ENCODE results near the gene SREBF1. TPM values are rescaled to one million over a fixed set of nuclear protein-coding genes. Genes with fewer than 3 reads are reported as not detected.

SREBF1 gene
- total and polyA plus RNA-seq, 4 experiments from 2014 or later = 5.0 to 15.5 (median 10.8) TPM

- H3K27me3 Mint-ChIP-seq = no peaks in the 10 kb centered on the region
- Histone ChIP-seq H3K36me3 (ENCODE audit: insufficient read depth, low read length) (no peaks in the 10 kb centered on the region), H3K4me3 (ENCODE audit: low read length in 2 of 2) (peak overlapping the region in 1 of 2 donors; percentile 69), H3K4me1 (ENCODE audit: insufficient read depth, low read length) (peaks cover 31% of the 10 kb centered on the region), H3K27ac (ENCODE audit: low read depth, low read length) (peak overlapping the region; percentile 80), H3K9me3 (ENCODE audit: control insufficient read depth in 1 of 2, low read length in 2 of 2) (no peaks in the 10 kb centered on the region), H3K27me3 (ENCODE audit: insufficient read depth, low read length) (no peaks in the 10 kb centered on the region)
- H3K4me3 Mint-ChIP-seq = peak overlapping the region; percentile 24 to 81 (median 68)
- H3K4me1 Mint-ChIP-seq = peaks cover 14 to 44% (median 33%) of the 10 kb centered on the region in 4 donors
- peaks cover 0 to 4% of the 10 kb centered on the region in 2 donors for H3K36me3 Mint-ChIP-seq
- ChIA-PET CTCF (ENCODE audit: partially characterized antibody) (interaction anchor here (0.8 to 1.5 kb wide), 2 partner anchors 9 to 30 kb away, joined by 3 to 4 read pairs; no protein-coding TSS in a partner anchor), POLR2A (ENCODE audit: partially characterized antibody) (interaction anchor here (0.6 to 1.6 kb wide), 9 partner anchors 8 to 159 kb away, joined by 3 to 17 read pairs (median 3); no protein-coding TSS in a partner anchor)
- peak in 1 of 5 donors; percentile 39 for DNase-seq
- peak overlapping the region; percentile 73 to 94 (median 92) for H3K27ac Mint-ChIP-seq
- H3K9me3 Mint-ChIP-seq = no peaks in the 10 kb centered on the region
- intact Hi-C loops (cut with micrococcal nuclease) = loop anchor here (1.0 to 2.0 kb wide), 3 partner anchors 8 to 89 kb away; no protein-coding TSS in a partner anchor
These were observed 4.2 kb upstream of the SREBF1 start for GRCh38 chr17:17840751-17841591.

DNA sequence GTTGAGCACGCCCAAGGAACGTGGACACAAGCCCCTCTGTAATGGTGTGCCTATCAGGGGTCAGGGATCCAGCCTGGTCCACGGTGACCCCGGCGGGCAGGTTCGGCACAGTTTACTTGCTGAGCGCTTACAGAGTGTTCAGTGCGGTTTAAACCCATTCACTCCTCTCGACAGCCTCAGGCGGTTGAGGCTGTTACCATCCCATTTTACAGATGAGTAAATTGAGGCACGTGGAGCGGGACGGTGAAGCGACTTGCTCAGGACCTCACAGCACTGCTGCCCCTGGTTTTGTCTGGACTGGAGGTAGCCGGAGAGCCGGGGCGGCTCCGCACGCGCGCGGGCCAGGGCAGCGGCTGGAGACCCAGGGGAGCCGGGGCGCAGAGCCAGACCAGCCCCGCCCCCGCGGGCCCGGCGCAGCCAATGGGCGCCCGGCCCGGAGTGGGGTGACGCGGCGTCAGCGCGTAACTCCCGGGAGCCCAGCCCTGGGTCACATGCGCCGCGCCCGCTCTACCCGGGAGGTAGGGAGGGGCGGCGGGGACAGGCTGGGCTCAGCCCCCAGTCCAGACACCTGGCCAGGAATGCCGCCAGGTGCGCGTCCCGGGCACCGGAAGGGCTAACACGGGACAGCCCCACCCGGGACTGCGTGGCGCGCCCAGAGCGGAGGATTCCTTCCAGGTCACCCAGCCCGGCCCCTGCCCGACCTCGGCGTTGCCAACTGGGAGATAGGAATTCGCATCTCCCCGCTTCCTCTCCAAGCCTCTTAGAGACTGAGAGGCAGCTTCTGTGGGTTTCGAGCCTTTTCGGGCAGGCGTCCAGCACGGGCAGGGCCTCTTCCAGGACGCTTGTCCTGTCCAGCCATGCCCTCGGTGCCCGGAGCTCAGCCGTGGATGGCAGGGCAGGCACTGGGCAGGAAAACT, 3.3 kb upstream of the SREBF1 start:
- Mint-ChIP-seq H3K4me3 (peak overlapping the region; percentile 69 to 83 (median 78)), H3K36me3 (peaks cover 0 to 4% of the 10 kb centered on the region in 2 donors), H3K27me3 (no peaks in the 10 kb centered on the region), H3K4me1 (peaks cover 20 to 53% (median 42%) of the 10 kb centered on the region in 4 donors), H3K27ac (peak overlapping the region; percentile 82 to 95 (median 90)), H3K9me3 (no peaks in the 10 kb centered on the region)
- DNase-seq = peak; percentile 72 to 81 (median 78)
- intact Hi-C loops (cut with micrococcal nuclease) = loop anchor here (1.0 to 5.0 kb wide), 4 partner anchors 9 to 117 kb away; no protein-coding TSS in a partner anchor
- ChIA-PET CTCF (ENCODE audit: partially characterized antibody) (interaction anchor here (0.8 kb wide), 1 partner anchor 10 kb away, joined by 3 read pairs; no protein-coding TSS in a partner anchor), POLR2A (ENCODE audit: partially characterized antibody) (interaction anchor here (0.6 to 4.6 kb wide), 11 partner anchors 8 to 158 kb away, joined by 3 to 79 read pairs (median 4); no protein-coding TSS in a partner anchor)
- peaks cover 41% of the 10 kb centered on the region for H3K4me1 ChIP-seq (ENCODE audit: insufficient read depth, low read length)
- peak overlapping the region in 1 of 2 donors; percentile 69 for H3K4me3 ChIP-seq (ENCODE audit: low read length in 2 of 2)
- H3K36me3 ChIP-seq (ENCODE audit: insufficient read depth, low read length) = no peaks in the 10 kb centered on the region
- H3K27ac ChIP-seq (ENCODE audit: low read depth, low read length) = peak overlapping the region; percentile 80
- H3K9me3 ChIP-seq (ENCODE audit: control insufficient read depth in 1 of 2, low read length in 2 of 2) = no peaks in the 10 kb centered on the region
- H3K27me3 ChIP-seq (ENCODE audit: insufficient read depth, low read length) = no peaks in the 10 kb centered on the region

- H3K4me1 ChIP-seq (ENCODE audit: insufficient read depth, low read length) = peaks cover 57% of the 10 kb centered on the region
- DNase-seq = no peak
- Mint-ChIP-seq H3K36me3 (peaks cover 0 to 5% of the 10 kb centered on the region in 2 donors), H3K27ac (peak overlapping the region; percentile 60 to 99 (median 96)), H3K4me1 (peaks cover 31 to 71% (median 58%) of the 10 kb centered on the region in 4 donors), H3K4me3 (peak overlapping the region; percentile 31 to 93 (median 86)), H3K9me3 (no peaks in the 10 kb centered on the region), H3K27me3 (no peaks in the 10 kb centered on the region)
- no peak overlapping the region for H3K4me3 ChIP-seq (ENCODE audit: low read length in 2 of 2)
- H3K27ac ChIP-seq (ENCODE audit: low read depth, low read length) = no peak overlapping the region
- POLR2A ChIA-PET (ENCODE audit: partially characterized antibody) = interaction anchor here (1.5 to 4.6 kb wide), 3 partner anchors 8 to 15 kb away, joined by 4 to 79 read pairs (median 59); no protein-coding TSS in a partner anchor
- CTCF ChIA-PET (ENCODE audit: partially characterized antibody) = interaction anchor here (0.9 to 1.2 kb wide), 5 partner anchors 11 to 195 kb away, joined by 3 read pairs; no protein-coding TSS in a partner anchor
- H3K36me3 ChIP-seq (ENCODE audit: insufficient read depth, low read length) = no peaks in the 10 kb centered on the region
- no peaks in the 10 kb centered on the region for H3K9me3 ChIP-seq (ENCODE audit: control insufficient read depth in 1 of 2, low read length in 2 of 2)
- intact Hi-C loops (cut with micrococcal nuclease) = loop anchor here (2.0 to 5.0 kb wide), 2 partner anchors 13 to 119 kb away; no protein-coding TSS in a partner anchor
- H3K27me3 ChIP-seq (ENCODE audit: insufficient read depth, low read length) = no peaks in the 10 kb centered on the region
These were observed 1.5 kb upstream of the SREBF1 start for GRCh38 chr17:17837966-17838962.

GRCh38 chr17:17837380-17837821, 615 bp upstream of the SREBF1 start:
- Mint-ChIP-seq H3K9me3 (no peaks in the 10 kb centered on the region), H3K27me3 (no peaks in the 10 kb centered on the region), H3K36me3 (peaks cover 0 to 6% of the 10 kb centered on the region in 2 donors), H3K4me3 (peak overlapping the region; percentile 85 to 93 (median 88)), H3K27ac (peak overlapping the region; percentile 95 to 99 (median 97)), H3K4me1 (peaks cover 31 to 69% (median 58%) of the 10 kb centered on the region in 4 donors)
- Histone ChIP-seq H3K27ac (ENCODE audit: low read depth, low read length) (peak overlapping the region; percentile 98), H3K9me3 (ENCODE audit: control insufficient read depth in 1 of 2, low read length in 2 of 2) (no peaks in the 10 kb centered on the region), H3K4me1 (ENCODE audit: insufficient read depth, low read length) (peaks cover 57% of the 10 kb centered on the region), H3K27me3 (ENCODE audit: insufficient read depth, low read length) (no peaks in the 10 kb centered on the region), H3K4me3 (ENCODE audit: low read length in 2 of 2) (peak overlapping the region in 1 of 2 donors; percentile 47), H3K36me3 (ENCODE audit: insufficient read depth, low read length) (no peaks in the 10 kb centered on the region)
- CTCF ChIA-PET (ENCODE audit: partially characterized antibody) = interaction anchor here (1.0 to 2.0 kb wide), 4 partner anchors 10 to 196 kb away, joined by 3 to 17 read pairs (median 3); no protein-coding TSS in a partner anchor
- intact Hi-C loops (cut with micrococcal nuclease) = loop anchor here (2.0 to 5.0 kb wide), 2 partner anchors 13 to 120 kb away; no protein-coding TSS in a partner anchor
- POLR2A ChIA-PET (ENCODE audit: partially characterized antibody) = interaction anchor here (1.1 to 4.6 kb wide), 5 partner anchors 11 to 155 kb away, joined by 4 to 79 read pairs (median 14); no protein-coding TSS in a partner anchor
- DNase-seq = no peak

DNA sequence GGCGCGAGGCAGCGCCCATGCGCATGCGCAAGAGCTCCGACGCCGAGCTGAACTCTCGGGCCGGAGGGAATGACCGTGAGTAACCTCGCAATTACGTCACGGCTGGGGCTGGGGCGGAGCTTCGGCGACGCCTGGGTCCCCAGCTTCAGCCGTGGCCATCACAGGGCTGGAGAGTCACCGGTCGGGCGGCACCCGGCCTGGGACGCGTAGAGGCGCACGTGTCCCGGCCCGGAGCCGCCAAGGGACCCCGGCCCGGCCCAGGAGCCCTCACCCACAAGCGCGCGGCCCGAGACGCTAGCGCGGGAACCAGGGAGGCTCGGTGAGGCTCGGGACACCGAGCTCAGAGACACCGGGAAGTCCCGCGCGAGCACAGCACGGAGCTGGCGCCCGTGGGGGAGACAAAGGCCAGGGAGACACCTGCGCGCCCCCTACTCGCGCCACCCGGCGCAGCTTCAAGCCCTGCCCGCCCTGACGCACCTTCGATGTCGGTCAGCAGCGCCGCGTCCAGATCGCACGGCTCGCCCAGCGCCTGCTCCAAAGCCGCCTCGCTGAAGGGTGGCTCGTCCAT, 452 bp downstream of the SREBF1 start:
- Histone ChIP-seq H3K36me3 (ENCODE audit: insufficient read depth, low read length) (no peaks in the 10 kb centered on the region), H3K4me1 (ENCODE audit: insufficient read depth, low read length) (peaks cover 57% of the 10 kb centered on the region), H3K27ac (ENCODE audit: low read depth, low read length) (peak overlapping the region; percentile 98), H3K9me3 (ENCODE audit: control insufficient read depth in 1 of 2, low read length in 2 of 2) (no peaks in the 10 kb centered on the region), H3K27me3 (ENCODE audit: insufficient read depth, low read length) (no peaks in the 10 kb centered on the region), H3K4me3 (ENCODE audit: low read length in 2 of 2) (peak overlapping the region; percentile 48 to 64)
- H3K4me3 Mint-ChIP-seq = peak overlapping the region; percentile 73 to 93 (median 89)
- peaks cover 3 to 9% of the 10 kb centered on the region in 2 donors for H3K36me3 Mint-ChIP-seq
- intact Hi-C loops (cut with micrococcal nuclease) = loop anchor here (1.0 to 5.0 kb wide), 5 partner anchors 13 to 136 kb away; partner anchors contain the start of genes DRC3 and TOM1L2
- ChIA-PET POLR2A (ENCODE audit: partially characterized antibody) (interaction anchor here (0.6 to 4.6 kb wide), 21 partner anchors 12 to 598 kb away, joined by 3 to 79 read pairs (median 4); partner anchors contain the start of genes ALKBH5, ATPAF2, DRC3 and GID4), CTCF (ENCODE audit: partially characterized antibody) (interaction anchor here (0.7 to 2.1 kb wide), 8 partner anchors 9 to 25 kb away, joined by 3 to 17 read pairs (median 5); no protein-coding TSS in a partner anchor)
- peak; percentile 95 to 98 (median 97) for DNase-seq
- H3K4me1 Mint-ChIP-seq = peaks cover 35 to 78% (median 62%) of the 10 kb centered on the region in 4 donors
- no peaks in the 10 kb centered on the region for H3K27me3 Mint-ChIP-seq
- peak overlapping the region; percentile 95 to 99 (median 98) for H3K27ac Mint-ChIP-seq
- no peaks in the 10 kb centered on the region for H3K9me3 Mint-ChIP-seq
